OCI-LY7 (cell line): ENCODE data around the gene CAMK4.

Experiments
- CTCF ChIP-seq: fragments of 200-600 bp; sonication (generic); conservative IDR thresholded peaks from 2 replicates; pipeline ENCODE4 v1.5.1; 2014; ENCODE audit warnings: mild to moderate bottlenecking, antibody characterized with exemption, low read length, moderate library complexity, mixed read lengths
- EZH2phosphoT487 ChIP-seq: fragments of 200-600 bp; sonication (generic); IDR thresholded peaks from 2 replicates; pipeline ENCODE4 v1.6.1; 2018; ENCODE audit warnings: low read depth, borderline replicate concordance, mild to moderate bottlenecking, mixed run types, antibody characterized with exemption, low read length, moderate library complexity, mixed read lengths

GRCh38 chr5:111198281-111198966 lies 25.8 kb upstream of the CAMK4 start:
- TF ChIP-seq EZH2phosphoT487 (no peak), CTCF (no peak)
